Ishikawa (cell line): Measurements from ENCODE around the gene PRKN.

ENCODE experiments used
- CREB1 ChIP-seq: IDR thresholded peaks from 2 replicates; pipeline ENCODE4 v1.6.1; 2012; ENCODE audit warnings: low read depth
- EGR1 ChIP-seq: IDR thresholded peaks from 2 replicates; pipeline ENCODE4 v1.6.1; 2012
- EP300 ChIP-seq: IDR thresholded peaks from 2 replicates; pipeline ENCODE4 v1.6.1; 2012; ENCODE audit warnings: borderline replicate concordance
- FOXM1 ChIP-seq: IDR thresholded peaks from 2 replicates; pipeline ENCODE4 v1.6.1; 2012; ENCODE audit warnings: low read depth, borderline replicate concordance
- NFIC ChIP-seq: IDR thresholded peaks from 2 replicates; pipeline ENCODE4 v1.6.1; 2012
- RAD21 ChIP-seq: IDR thresholded peaks from 2 replicates; pipeline ENCODE4 v1.6.1; 2012; ENCODE audit warnings: low read depth
- TAF1 ChIP-seq: IDR thresholded peaks from 2 replicates; pipeline ENCODE4 v1.6.1; 2012; ENCODE audit warnings: low read depth, mild to moderate bottlenecking
- TEAD4 ChIP-seq: IDR thresholded peaks from 2 replicates; pipeline ENCODE4 v1.6.1; 2012
- YY1 ChIP-seq: IDR thresholded peaks from 2 replicates; pipeline ENCODE4 v1.6.1; 2012; ENCODE audit warnings: low read depth
- TF ChIP-seq, protein P1 (sequence below): IDR thresholded peaks from 2 replicates; pipeline ENCODE4 v1.6.1; 2012; ENCODE audit warnings: low read depth, mild to moderate bottlenecking
- TF ChIP-seq, protein P2 (sequence below): IDR thresholded peaks from 2 replicates; pipeline ENCODE4 v1.6.1; 2012

DNA sequence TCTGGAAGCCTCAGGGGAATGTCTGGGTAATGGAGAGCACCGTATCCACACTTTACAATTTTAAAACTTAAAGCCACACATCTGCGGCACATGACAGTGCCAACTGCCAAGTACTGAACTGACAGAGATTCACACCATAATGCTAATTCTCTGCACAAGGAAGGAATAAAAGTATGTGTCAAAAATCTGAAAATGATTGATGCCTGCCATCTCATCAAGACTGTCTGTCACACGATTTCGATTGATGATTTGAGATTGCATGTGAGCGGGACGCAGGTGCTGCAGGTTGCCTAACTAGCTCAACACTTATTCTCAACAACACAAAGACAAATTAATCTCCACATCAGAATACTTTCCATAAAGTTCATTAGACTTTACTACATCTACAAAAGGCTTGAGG, 391.2 kb downstream of the PRKN start:
- TF ChIP-seq, protein P1, sequence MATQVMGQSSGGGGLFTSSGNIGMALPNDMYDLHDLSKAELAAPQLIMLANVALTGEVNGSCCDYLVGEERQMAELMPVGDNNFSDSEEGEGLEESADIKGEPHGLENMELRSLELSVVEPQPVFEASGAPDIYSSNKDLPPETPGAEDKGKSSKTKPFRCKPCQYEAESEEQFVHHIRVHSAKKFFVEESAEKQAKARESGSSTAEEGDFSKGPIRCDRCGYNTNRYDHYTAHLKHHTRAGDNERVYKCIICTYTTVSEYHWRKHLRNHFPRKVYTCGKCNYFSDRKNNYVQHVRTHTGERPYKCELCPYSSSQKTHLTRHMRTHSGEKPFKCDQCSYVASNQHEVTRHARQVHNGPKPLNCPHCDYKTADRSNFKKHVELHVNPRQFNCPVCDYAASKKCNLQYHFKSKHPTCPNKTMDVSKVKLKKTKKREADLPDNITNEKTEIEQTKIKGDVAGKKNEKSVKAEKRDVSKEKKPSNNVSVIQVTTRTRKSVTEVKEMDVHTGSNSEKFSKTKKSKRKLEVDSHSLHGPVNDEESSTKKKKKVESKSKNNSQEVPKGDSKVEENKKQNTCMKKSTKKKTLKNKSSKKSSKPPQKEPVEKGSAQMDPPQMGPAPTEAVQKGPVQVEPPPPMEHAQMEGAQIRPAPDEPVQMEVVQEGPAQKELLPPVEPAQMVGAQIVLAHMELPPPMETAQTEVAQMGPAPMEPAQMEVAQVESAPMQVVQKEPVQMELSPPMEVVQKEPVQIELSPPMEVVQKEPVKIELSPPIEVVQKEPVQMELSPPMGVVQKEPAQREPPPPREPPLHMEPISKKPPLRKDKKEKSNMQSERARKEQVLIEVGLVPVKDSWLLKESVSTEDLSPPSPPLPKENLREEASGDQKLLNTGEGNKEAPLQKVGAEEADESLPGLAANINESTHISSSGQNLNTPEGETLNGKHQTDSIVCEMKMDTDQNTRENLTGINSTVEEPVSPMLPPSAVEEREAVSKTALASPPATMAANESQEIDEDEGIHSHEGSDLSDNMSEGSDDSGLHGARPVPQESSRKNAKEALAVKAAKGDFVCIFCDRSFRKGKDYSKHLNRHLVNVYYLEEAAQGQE: no peak
- TF ChIP-seq TAF1 (no peak), CREB1 (no peak), FOXM1 (no peak), RAD21 (no peak), YY1 (no peak), EGR1 (no peak), TEAD4 (no peak), EP300 (no peak), NFIC (no peak)
- TF ChIP-seq, protein P2, sequence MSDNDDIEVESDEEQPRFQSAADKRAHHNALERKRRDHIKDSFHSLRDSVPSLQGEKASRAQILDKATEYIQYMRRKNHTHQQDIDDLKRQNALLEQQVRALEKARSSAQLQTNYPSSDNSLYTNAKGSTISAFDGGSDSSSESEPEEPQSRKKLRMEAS: no peak
